Right ventricle myocardium inferior (tissue), 1 donor: ENCODE data around the gene CLSTN2. TPM values are rescaled to one million over a fixed set of nuclear protein-coding genes. Genes with fewer than 3 reads are reported as not detected.
A peak's percentile ranks its signal among the peaks of the same experiment; 100 is the strongest.

Source experiments
- ATAC-seq: fragments of 200-7000 bp; cut with Tn5 transposase; one replicate; pipeline ENCODE4 v1.9.1; 2020; ENCODE audit warnings: mild to moderate bottlenecking, moderate library complexity
- DNase-seq: peaks from one replicate; pipeline ENCODE4 v3.0.0; 2021; ENCODE audit errors: missing footprints
- intact Hi-C: fragments of 100-400 bp; cut with DNase I; formaldehyde crosslinking; loops from one replicate; pipeline ENCODE4 v1.11.0; 2022
- total RNA-seq: library from RNA; stranded (reverse); fragmentation: NEBNext Ultra II Directional; extraction: Animal tissue kit (Norgen Biotek cat#: 25700); gene quantifications from one replicate; pipeline ENCODE4 v1.2.1, GENCODE V29; 2021
- donor health status: DM: no; HTN: yes; CAD: no; lungs with severe emphysema.

Gene CLSTN2
- total RNA-seq, 1 donor from 2014 or later = 8.4 TPM

DNA sequence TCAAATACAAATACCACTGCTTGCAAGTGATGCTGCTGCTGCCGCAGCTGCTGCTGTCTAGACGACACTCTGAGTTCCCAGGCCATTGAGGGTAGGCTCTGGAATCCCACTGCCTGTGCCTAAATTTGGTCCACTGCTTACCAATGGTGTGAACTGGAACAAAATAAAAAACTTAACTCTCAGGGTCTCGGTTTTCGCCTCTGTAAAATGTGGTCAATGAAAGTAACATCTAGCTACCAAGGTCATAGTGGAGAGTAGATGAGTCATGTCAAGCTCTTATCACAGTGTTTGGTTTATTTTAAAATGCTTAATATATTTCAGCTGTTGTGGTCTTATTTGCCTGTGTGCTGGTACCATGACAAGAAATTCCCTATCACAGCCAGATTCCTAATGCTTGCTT is 299.3 kb downstream of the CLSTN2 start:
- DNase-seq (no peak), ATAC-seq (no peak)
- intact Hi-C loops = no loop called here

DNA sequence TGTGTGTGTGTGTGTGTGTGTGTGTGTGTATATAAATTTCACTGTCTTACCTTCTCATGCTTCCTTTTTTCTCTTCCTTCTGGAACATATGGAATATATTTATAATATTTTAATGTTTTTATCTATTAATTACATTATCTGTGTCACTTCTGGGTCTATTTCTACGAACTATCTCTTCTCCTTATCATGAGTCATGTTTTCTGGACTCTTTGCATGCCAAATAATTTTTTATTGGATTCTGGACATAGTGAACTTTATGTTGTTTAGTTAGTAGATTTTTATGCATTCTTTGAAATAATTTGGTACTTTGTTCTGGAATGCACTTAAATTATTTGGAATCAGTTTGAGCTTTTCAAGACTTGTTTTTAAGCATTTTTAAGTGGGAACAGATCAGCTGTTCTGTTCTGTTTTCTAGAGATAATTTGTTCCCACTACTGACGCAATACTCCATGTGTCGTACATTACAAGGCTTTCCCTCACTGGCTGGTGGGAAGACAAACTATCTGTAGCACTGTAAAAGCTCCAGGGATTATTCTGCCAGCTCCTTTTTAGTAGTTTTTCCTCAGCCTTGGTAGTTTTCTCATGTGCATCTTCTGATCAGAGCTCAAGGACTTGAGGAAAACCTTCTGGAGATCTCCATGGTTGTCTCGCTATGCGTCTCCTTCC is 302.0 kb downstream of the CLSTN2 start:
- peak; percentile 94 for ATAC-seq
- intact Hi-C loops = no loop called here

DNA sequence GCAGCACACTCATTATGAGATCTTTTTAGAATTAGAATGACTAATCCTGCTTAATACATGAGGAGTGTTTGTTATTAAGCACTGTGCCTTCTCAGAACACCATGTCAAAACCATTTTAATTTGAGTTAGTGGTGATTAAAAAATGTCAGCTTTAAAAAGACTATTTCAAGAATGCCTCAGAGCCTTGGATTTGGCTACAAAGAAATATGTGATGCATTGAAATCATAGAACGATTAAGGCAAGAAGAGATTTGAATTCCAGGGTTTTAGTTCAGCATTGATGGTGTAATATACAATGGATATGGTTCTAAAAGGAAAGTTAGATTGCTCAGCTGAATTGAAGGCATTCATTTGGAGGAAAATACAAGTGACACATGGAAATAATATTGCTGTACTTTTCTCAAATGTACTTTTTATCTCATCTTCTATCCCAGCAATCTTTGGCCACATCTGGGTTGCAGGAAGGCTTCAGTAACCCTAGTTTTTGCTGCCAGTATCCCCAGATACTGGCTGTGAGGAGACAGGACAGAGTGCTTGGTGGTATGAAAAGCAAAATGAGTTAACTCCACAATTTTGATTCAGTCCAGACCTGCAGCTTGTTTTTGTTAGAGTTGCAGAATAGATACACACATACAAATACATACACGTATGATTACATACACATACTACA is 303.8 kb downstream of the CLSTN2 start:
- DNase-seq (no peak), ATAC-seq (no peak)
- intact Hi-C loops = no loop called here

More for the DNA sequence above, 302.0 kb downstream of the CLSTN2 start:
- DNase-seq = no peak

DNA sequence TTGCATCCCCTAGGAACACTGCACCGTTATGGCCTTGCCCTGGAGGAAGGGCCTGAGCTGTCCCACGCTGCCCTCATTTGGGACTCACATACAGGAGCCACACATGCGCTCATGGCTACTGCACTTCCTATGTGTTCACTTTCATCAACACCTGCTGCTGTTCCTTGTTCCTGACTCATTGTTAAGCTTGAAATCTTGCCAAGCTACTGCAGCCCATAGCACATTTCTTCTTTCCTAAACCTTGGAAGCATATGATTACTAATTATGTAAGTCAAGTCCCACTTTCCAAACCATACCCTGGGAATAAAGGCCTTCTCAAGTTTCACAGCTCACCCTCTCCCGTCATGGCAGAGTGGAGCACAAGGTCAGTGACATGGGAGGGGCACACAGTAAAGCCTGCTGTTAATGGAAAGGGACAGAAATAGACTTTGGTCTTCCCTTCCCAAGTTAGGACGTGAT is 307.9 kb downstream of the CLSTN2 start:
- ATAC-seq = no peak
- DNase-seq = no peak
- intact Hi-C loops = no loop called here

DNA sequence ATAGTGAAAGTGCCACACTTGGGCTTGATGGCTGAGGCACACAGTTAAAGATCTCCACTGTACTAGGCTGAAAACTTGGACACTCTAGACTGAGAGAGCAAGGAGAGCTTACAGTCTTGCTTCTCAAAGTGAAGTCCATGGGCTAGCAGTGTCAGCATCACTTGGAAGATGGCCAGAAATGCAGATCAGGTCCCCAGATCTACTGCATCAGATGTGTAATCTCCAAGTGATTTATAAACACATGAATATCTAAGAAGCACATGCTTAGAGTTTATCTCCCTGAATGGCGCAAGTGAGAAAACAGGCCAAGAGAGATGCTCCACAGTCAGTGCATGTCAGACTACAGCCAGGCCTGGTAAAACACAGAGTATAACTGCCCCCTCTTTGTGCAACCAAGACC is 308.6 kb downstream of the CLSTN2 start:
- ATAC-seq (no peak), DNase-seq (no peak)
- intact Hi-C loops = no loop called here

DNA sequence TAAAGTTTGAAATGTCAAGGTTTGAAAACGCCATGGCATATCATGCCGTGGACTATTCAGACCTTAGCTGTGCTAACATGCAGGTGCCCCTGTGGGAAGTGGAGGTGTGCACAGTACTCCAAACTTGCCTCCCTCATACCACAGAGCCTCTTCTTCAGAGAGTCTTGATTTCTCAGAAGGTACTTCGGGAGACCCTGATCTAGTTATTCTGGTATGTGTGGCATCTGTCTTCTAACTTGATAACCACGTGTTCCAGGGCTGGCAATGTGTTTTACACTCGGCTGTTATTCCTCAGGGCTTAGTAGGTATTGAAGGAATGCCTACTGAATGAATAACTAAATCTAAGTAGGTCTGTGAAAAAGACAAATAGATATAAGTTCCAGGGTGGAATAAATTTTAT is 309.9 kb downstream of the CLSTN2 start:
- ATAC-seq = no peak
- intact Hi-C loops = no loop called here
- no peak for DNase-seq

DNA sequence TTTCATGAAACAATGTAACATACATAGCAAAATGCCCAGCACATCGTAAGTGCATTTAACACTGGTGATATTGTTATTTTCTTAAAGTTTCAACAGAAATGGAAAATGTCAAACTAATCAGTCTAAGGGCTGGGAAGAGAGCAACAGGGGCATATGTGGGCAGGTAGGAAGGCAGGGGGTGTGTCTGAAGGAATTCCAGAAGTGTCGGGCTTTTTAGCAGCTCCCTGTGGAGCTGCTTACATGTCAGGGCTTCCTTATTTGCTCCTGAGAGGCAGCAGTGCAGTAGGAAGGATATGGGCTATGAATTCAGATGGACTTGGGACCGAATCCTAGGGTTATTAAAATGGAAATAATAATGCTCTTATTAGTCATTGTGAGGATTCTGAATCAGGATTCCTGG is 311.6 kb downstream of the CLSTN2 start:
- no peak for ATAC-seq
- intact Hi-C loops = no loop called here
- DNase-seq = no peak

DNA sequence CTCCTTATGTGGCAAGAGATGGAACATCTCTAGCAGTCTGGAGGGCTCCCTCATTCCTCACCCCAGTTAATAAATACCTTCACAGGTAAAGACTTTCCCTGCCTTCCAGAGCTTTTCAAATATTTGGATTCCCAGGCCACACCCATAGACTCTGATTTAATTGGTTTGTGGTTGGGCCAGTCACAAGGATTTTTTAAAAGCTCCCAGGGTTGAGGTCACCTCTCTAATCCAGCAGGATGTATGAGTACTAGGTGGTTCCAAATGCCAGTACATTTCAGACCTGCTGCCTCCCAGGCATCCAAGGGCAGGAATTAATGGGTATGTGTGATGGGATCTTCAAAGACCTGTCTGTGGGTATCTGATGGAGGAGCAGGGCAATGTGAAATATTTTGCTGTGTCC is 312.8 kb downstream of the CLSTN2 start:
- ATAC-seq (no peak), DNase-seq (no peak)
- intact Hi-C loops = no loop called here

DNA sequence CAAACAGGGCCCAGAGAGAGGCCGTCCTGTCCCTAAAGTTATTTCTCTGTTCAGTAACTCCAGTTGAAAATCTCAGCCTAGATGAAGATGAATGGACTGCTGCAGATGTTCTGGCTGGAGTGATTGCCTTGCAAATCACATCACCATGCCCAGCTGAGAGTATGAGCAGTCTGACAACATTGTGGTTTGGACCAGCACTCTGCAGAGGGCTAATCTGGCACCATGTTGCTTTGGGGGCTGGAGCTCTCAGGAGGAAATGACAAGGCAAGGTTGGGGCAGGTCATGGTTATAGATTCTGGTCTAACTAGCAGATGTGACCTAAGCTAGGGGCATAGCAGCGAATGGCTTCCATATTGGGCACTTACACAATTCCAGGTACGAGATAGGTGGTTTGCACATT is 314.2 kb downstream of the CLSTN2 start:
- DNase-seq (no peak), ATAC-seq (no peak)
- intact Hi-C loops = no loop called here

DNA sequence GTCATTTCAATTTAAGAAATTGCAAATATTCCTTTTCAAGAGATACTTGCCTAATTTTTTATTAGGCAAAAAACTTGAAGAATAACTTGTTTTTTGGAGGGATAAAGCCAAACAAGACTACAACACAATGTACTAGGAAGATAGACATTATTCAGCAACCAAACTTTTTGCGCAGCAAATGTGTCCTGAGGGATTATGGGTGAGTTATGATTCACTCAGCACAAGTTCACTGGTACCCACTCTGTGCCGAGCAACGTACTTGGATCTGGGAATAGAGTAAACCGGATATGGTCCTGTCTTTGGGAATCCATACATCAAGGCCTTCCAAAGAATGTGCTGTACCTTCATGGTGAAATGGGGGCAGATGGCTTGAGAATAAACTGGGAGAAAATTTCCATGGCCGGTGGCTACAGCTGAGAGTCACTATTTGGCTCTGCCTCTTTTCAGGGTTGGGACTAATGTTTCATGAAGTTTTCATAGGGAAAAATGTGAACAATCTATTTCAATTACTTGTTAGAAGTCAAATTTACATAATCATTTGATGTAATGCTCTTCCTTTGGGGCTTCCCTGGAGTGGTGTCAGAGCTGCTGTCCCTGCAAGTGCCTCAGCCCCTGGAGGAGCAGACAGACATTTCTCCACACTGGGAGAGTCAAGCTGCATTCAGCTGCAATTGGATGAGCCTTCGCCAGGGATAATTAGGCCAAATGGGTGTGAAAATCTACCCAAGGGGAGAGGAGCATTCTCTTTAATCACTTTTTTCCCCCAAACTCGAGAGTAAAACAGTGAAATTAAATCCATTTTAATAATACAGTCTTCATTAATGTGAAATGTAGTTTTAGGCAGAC is 315.2 kb downstream of the CLSTN2 start:
- DNase-seq = no peak
- peak; percentile 90 for ATAC-seq
- intact Hi-C loops = no loop called here

DNA sequence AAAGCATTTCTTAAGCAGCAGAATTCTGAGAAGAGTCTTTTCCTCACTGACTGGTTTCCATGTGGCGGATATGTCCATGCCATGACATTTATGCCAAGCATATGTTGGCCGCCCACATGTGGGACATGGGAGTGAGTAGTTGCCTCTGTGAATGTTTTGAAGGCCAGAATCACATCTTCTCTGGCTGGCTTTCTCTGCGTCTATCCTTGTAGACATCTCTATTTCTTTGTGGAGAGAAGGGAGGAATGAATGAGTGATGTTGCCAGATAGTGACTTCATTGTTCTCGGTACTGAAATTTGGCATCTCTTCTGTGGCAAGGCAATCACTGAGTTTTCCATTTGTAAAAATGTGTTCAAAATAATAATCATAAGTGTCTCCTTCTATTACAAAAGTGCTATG is 316.0 kb downstream of the CLSTN2 start:
- ATAC-seq = peak; percentile 64
- DNase-seq = no peak
- intact Hi-C loops = no loop called here

DNA sequence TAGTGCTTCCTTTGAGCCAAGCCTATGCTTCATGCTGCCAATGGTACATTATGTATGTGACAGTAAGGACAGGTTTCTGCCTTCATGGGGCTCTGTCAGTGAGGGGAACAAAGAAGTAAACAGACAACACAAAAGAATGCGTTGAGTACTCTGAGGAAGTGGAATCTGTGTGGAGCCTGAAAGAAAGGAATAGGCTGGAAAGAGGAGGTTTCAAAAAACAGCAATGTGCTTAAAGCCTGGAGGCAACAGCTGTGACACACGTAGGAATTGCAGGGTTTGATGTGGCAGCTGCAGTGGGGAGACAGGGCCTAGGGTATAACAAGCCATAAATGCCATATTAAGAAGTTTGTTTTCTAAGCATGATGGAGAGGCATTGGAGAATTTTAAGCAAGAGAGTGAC is 316.7 kb downstream of the CLSTN2 start:
- ATAC-seq (no peak), DNase-seq (no peak)
- intact Hi-C loops = no loop called here

DNA sequence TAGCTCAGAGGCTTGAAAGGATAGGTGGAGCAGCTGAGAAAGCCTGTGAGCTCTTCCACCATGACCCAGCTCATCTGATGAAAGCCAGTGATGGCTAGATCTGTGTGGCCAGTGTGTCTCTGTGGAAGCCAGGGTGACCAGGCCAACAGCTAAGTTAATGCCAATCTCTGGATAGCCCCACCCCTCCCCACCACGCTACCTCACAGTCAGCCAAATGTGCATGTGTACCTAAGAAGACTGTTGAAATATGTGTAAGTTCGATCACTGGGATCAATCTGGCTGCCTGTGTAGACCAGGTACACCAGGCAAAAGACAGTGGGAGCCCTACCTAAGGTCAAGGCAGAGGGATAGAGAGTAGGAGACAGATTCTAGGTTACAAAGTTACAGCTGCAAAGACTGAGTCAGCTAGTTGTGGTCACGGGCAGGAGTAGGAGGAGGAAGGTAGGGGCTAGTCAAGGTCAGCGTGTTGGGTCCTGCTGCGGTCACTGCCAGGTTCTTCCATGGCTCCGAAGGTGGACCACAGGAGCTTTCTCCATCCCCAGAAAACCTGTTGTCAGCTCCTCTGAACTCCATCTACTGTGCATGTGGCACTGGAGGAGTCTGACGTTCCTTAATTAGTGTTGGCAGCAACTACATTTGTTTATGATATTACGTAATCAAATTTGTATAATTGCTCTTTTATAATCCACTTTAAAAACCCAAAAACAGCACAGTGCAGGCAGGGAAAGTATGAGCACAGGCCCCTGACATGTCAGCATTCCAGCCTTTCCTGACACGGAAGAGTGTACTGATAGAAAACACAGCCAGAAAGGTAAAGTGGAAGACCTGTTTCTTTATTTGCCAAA is 318.0 kb downstream of the CLSTN2 start:
- DNase-seq (no peak), ATAC-seq (no peak)
- intact Hi-C loops = no loop called here

DNA sequence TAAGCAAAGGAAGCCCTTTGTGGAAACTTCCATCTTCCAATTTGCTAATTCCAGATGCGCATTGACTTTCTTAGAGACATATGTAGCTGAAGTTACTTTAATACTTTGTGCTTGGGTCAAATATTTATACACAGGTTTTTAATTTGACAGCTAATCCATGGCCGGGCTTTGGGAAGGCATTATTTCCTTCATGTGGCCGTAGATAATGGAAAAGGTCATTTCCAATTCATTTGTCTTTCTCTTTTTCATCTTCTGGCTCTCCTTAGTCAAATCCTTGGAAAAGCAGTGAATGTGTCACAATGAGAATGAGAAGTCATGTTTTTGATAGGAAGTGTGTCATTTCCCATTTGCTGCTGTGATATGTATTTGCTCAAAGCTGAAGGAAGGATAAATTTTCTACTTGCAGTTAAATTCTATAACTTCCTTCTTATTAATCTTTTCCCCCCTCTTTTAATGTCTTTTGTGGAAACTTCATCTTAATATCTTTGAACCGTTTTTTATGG is 323.3 kb downstream of the CLSTN2 start:
- ATAC-seq (no peak), DNase-seq (no peak)
- intact Hi-C loops = no loop called here

DNA sequence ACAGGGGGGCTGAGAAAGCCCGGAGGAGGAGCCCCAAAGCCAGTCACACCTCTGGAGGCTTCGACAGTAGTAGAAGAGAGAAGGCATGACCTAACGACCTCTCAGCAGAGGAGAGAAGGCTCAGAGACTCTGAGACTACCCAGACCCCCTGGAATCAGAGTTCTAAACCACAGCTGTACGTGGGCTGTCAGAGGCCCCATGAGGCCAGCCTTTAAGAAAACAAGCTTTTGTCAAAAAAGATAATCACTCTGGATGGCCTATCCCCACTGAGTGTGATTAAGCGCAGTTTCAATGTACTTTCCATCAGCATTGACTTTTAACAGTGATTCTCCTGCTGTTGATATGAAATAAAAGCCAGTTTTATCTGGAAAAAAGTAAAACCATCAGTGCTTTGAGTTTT is 330.3 kb downstream of the CLSTN2 start:
- DNase-seq (no peak), ATAC-seq (no peak)
- intact Hi-C loops = no loop called here

DNA sequence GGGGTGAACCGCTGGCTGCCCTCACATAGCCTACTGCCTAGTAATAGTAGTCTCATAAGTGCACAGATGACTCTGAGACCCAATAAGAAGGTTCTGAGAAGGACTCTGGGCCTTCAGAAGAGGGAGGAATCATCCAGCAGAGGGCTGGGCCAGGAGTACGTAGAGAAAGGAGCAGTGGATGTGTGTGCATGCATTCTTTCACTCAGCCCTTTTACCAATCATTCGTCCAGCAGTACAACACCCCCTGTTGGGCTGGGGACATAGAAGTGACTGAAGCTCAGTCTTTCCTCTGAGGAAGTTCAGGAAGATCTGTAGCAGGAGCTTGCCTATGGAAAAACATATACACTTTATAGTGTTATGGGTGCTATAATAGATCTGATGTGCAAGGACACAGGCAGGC is 333.1 kb downstream of the CLSTN2 start:
- ATAC-seq (no peak), DNase-seq (no peak)
- intact Hi-C loops = no loop called here

DNA sequence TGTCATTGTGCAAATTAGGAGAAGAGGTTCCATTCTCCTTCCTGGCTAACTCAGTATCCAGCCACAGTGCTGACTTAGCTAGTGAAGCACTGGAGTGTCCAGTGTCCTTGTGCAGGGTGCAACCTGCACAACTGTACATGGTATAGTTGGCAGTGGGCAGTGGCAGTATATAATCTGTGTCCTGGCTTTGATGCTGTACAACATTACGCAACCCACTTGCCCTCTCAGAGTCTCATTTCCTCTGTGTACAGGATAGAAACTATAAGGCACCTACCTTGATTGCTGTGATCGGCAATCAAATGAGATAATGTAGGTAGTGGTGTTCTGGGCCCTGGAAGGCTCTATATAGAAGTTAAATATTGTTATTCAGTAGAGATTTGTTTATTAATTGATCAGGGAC is 333.6 kb downstream of the CLSTN2 start:
- DNase-seq = no peak
- no peak for ATAC-seq
- intact Hi-C loops = no loop called here

DNA sequence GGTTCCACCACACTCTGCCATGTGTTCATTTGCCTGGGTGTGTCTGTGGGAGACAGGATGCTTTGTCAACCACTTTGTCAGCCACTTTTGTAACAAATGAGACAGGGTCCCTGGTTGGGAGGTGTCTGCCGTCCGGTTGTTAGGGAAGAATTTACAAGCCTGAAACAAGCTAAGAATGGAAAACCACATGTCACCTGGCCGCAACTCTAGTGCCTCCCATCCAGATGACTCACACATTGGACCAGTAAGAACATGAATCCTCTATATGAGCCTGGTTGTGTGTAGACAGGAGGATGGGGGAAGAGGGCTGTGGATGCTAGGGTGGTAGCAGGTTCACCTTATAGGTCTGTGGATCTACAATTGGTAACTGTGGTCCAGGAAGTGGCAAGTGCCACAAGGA is 335.3 kb downstream of the CLSTN2 start:
- DNase-seq (no peak), ATAC-seq (no peak)
- intact Hi-C loops = no loop called here
